Pancreas (tissue), 10 donors: ENCODE data around the gene MYRF. TPM values are rescaled to one million over a fixed set of nuclear protein-coding genes. Genes with fewer than 3 reads are reported as not detected.

Source experiments
- ATAC-seq, 4 donors: fragments of 200-7000 bp; cut with Tn5 transposase; one replicate each; pipeline versions ENCODE4 v1.8.0 to v1.9.1; 2020; ENCODE audit warnings: mild to moderate bottlenecking in 4 of 4, moderate library complexity in 4 of 4
- DNase-seq, 6 donors: peaks; one replicate each; pipeline ENCODE4 v3.0.0-alpha.2; 2020
- FAIRE-seq: peaks from 2 replicates; lab custom pipeline; 2012; peaks lifted over from hg19 to GRCh38; lab: Jason Lieb, UNC
- H3K27ac ChIP-seq, 4 donors: fragments of 200-600 bp; sonication (generic); 1 replicate in 3 of 4; 2 replicates in 1 of 4; pipeline versions ENCODE4 v1.5.0 to v1.8.0; 2020
- H3K27me3 ChIP-seq, 4 donors: fragments of 200-600 bp; one replicate each; pipeline ENCODE4 v1.8.0; 2021
- H3K36me3 ChIP-seq, 3 donors: fragments of 200-600 bp; sonication (generic) in 1 of 3; one replicate each; pipeline versions ENCODE4 v1.5.0 to v1.8.0; 2020 to 2021
- H3K4me1 ChIP-seq, 3 donors: fragments of 200-600 bp; one replicate each; pipeline ENCODE4 v1.8.0; 2021
- H3K4me3 ChIP-seq, 4 donors: fragments of 200-600 bp; sonication (generic) in 2 of 4; one replicate each; pipeline versions ENCODE4 v1.5.0 to v1.8.0; 2020 to 2021
- H3K9me3 ChIP-seq, 4 donors: fragments of 200-600 bp; one replicate each; pipeline ENCODE4 v1.8.0; 2021
- WGBS, 2 donors: extraction: QIAGEN DNeasy Blood & Tissue Kit; methylation state at CpG; one replicate each; pipeline ENCODE4 v1.1.7; 2013; 5-methylcytosine and 5-hydroxymethylcytosine counted together
- intact Hi-C, 3 donors: fragments of 100-400 bp; cut with DNase I; formaldehyde crosslinking; loops; one replicate each; pipeline versions ENCODE4 v1.11.1 to v1.14.2; 2022
- polyA plus RNA-seq, 2 donors: library from polyadenylated mRNA; stranded (reverse); fragments of 200-250 nt; gene quantifications; one replicate each; pipeline ENCODE4 v1.2.3, GENCODE V29; 2013
- total RNA-seq, 6 donors: library from RNA; stranded (reverse); fragmentation: NEBNext Ultra II Directional in 4 of 6; extraction: Animal tissue kit (Norgen Biotek cat#: 25700) in 4 of 6; gene quantifications; one replicate each; pipeline versions ENCODE4 v1.2.1 to v1.2.4, GENCODE V29; 2021 to 2023
- TF ChIP-seq, protein P1 (sequence below), 4 donors: fragments of 200-600 bp; sonication (generic) in 3 of 4; IDR thresholded peaks; one replicate each; pipeline versions ENCODE4 v1.5.0 to v1.8.0; 2021; ENCODE audit warnings: antibody characterized with exemption in 4 of 4
- donor health status: healthy with polysubstance abuse.
- donor health status: DM: no; HTN: no; CAD: no; lungs with moderate emphysema.
- donor health status: DM: no; HTN: no; CAD: no.
- donor health status: control.
- donor health status: control.
- donor health status: Bipolar disorder and iron deficiency.
- donor health status: DM: yes; HTN: yes; CAD: no.
- donor health status: DM: no; HTN: no; CAD: no.
- donor health status: DM: no; HTN: no; CAD: no.
- donor health status: DM: yes; HTN: yes; CAD: no.

Gene MYRF
- total and polyA plus RNA-seq, 8 donors = 19.1 to 69.3 (median 30.2) TPM

DNA sequence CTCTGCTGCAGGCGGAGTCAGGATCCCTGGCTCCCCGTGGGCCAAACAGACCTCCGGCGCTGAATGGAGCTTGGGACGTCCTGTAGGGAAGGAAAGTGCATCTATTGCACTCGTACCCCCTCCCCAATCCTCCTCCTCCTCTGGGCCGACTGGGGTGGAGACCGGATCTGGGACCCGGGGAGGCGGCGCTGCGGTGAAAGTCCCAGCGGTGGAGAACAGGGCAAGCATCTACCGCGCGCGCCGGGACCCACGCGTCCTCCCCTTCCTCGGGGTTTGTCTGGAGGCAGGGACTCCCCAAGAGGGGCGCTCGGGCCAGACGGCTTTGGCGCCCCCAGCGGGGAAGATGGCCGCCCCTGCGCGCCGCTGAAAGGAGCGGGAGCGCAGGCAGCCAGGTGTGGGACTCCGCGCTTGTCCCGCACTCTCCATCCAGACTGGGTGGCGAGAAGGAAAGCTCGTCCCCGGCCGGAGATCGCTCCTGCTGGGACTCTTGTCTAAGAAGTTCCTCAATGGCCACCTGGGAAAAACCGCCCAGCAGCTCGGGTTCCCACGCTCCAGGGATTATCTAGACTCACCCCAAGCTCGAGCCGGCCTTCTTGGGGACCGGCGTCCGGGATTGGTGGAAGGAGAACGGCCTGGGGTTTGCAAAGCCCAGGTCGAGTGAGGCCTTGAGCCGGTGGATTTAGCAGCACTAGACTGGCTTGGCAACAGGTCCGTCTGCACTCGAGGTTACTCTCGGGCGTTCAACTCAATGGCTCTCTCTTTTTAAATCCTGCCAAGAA lies 76.4 kb downstream of the MYRF start:
- Histone ChIP-seq H3K4me1 (peaks cover 0 to 5% (median 2%) of the 10 kb centered on the region in 3 donors), H3K27ac (peak overlapping the region in 1 of 4 donors; percentile 67)

DNA sequence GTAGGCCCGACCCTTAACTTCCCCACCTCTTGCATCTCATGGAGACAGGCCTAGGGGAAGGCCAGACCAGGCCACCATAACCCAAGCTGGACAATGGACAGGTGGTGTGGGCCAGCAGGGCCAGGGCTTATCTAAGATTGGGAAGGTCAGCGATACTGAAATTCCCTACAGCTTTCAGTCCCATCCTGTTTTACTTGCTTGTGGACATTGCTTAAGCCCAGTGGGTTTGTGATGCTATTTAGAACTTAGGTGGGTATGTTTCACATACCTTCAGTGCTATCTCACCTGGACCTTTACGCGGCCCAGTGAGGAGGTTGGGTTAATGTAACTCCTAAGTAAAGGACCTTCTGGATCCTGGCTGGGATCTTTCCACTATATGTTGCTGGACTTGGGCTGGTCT lies 77.4 kb downstream of the MYRF start:
- Histone ChIP-seq H3K4me1 (peaks cover 0 to 5% (median 2%) of the 10 kb centered on the region in 3 donors), H3K27ac (no peak overlapping the region), H3K36me3 (no peaks in the 10 kb centered on the region), H3K4me3 (no peak overlapping the region), H3K9me3 (no peaks in the 10 kb centered on the region), H3K27me3 (no peaks in the 10 kb centered on the region)
- TF ChIP-seq, protein P1, sequence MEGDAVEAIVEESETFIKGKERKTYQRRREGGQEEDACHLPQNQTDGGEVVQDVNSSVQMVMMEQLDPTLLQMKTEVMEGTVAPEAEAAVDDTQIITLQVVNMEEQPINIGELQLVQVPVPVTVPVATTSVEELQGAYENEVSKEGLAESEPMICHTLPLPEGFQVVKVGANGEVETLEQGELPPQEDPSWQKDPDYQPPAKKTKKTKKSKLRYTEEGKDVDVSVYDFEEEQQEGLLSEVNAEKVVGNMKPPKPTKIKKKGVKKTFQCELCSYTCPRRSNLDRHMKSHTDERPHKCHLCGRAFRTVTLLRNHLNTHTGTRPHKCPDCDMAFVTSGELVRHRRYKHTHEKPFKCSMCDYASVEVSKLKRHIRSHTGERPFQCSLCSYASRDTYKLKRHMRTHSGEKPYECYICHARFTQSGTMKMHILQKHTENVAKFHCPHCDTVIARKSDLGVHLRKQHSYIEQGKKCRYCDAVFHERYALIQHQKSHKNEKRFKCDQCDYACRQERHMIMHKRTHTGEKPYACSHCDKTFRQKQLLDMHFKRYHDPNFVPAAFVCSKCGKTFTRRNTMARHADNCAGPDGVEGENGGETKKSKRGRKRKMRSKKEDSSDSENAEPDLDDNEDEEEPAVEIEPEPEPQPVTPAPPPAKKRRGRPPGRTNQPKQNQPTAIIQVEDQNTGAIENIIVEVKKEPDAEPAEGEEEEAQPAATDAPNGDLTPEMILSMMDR (IDR thresholded peaks at IDR 0.05) = no peak
- DNase-seq (no peak), ATAC-seq (no peak), FAIRE-seq (no peak)
- 84 to 85% methylated on average over 4 of the region's 4 CpGs for whole genome bisulfite sequencing, 2 donors
- intact Hi-C loops = no loop called here

More for the DNA sequence above, 76.4 kb downstream of the MYRF start:
- ATAC-seq (peak; percentile 47 to 61 (median 56)), DNase-seq (peak in 5 of 6 donors; percentile 44 to 67 (median 45)), FAIRE-seq (no peak)
- Histone ChIP-seq H3K9me3 (no peaks in the 10 kb centered on the region), H3K4me3 (peak overlapping the region; percentile 4 to 58 (median 41)), H3K27me3 (no peaks in the 10 kb centered on the region), H3K36me3 (no peaks in the 10 kb centered on the region)
- intact Hi-C loops = no loop called here
- TF ChIP-seq, protein P1 (IDR thresholded peaks at IDR 0.05) = peak in 2 of 4 donors; percentile 15 to 28
- 2 to 5% methylated on average over 46 to 55 of the region's 55 CpGs for WGBS, 2 donors

DNA sequence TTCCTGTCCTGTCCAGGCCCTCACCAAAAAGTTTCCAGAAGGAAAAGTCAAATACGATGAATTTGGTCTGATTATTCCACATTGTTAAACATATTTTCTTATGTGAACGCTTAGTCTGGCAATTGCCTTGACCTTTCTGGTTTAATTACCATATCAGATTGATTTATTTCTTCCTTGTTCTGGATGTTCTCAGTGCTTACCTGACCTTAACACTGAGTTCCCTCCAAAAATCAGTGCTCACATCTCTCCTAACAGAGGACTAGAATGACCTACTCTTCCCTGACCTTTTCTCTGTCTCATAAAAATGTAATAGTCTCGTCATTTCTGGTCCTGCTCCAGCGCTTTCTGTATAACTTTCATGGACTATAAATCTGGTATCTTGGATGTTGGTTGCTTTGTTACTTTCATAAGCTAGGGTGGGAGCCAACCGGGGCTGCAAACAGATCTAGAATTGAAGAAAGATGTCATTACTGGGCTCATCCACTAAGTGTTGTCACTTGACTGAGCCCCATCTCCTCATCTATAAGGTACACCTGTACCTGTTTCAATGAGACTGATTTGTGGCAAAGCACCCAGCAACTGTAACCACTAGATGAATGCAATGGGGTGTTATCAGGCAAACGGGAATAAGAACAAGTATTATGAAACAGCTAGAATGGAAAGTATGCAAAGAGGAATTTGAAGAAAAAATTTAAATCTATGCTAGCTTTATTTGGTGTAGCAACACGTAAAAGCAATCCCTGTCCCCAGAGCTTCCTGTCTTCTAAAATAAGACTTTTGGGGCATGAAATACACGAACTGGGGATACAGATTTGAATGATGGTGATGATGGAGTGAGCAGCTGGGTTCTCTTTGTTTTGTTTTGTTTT lies 78.0 kb downstream of the MYRF start:
- intact Hi-C loops = no loop called here
- no peak for FAIRE-seq

DNA sequence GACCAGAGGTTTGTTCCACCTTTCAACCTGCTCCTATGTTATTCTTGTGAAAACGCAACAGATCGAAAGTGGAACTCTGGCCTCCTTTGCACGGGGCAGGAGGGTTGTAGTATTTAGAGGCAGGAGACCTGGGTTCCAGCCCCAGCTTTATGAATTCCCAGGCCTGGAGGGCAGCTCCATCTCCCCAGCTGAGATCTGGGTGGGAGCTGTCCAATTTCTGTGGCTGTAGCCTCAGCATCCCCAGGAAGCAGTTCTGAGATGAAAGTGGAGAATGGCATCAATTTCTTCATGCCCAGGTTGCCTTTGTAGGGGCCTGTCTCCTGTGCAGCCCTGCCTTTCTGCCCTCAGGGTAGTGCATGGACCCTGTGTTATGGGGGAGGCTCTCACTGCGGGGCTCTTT lies 79.8 kb downstream of the MYRF start:
- ATAC-seq = no peak
- no peaks in the 10 kb centered on the region for H3K27me3 ChIP-seq
- FAIRE-seq = no peak
- intact Hi-C loops = no loop called here
- H3K27ac ChIP-seq = no peak overlapping the region
- DNase-seq = no peak
- peaks cover 0 to 5% (median 2%) of the 10 kb centered on the region in 3 donors for H3K4me1 ChIP-seq
- H3K9me3 ChIP-seq = no peaks in the 10 kb centered on the region
- H3K4me3 ChIP-seq = no peak overlapping the region
- 95% methylated on average over 4 of the region's 4 CpGs for WGBS, 2 donors
- TF ChIP-seq, protein P1 (IDR thresholded peaks at IDR 0.05) = no peak
- no peaks in the 10 kb centered on the region for H3K36me3 ChIP-seq

More for the DNA sequence above, 78.0 kb downstream of the MYRF start:
- H3K9me3 ChIP-seq = no peaks in the 10 kb centered on the region
- DNase-seq = no peak
- H3K27ac ChIP-seq = no peak overlapping the region
- H3K36me3 ChIP-seq = no peaks in the 10 kb centered on the region
- H3K4me1 ChIP-seq = peaks cover 0 to 5% (median 2%) of the 10 kb centered on the region in 3 donors
- TF ChIP-seq, protein P1 (IDR thresholded peaks at IDR 0.05) = no peak
- no peak for ATAC-seq
- H3K27me3 ChIP-seq = no peaks in the 10 kb centered on the region
- WGBS, 2 donors = 68 to 70% methylated on average over 8 of the region's 8 CpGs
- H3K4me3 ChIP-seq = no peak overlapping the region
